ENCODE data around the gene SCGB2B2. TPM values are rescaled to one million over a fixed set of nuclear protein-coding genes. Genes with fewer than 3 reads are reported as not detected.

The SCGB2B2 gene
- total RNA-seq, 2 donors from 2014 or later: 0.75 TPM; not detected in 1

GRCh38 chr19:34633802-34634201 is 43.2 kb downstream of the SCGB2B2 start:
- Mint-ChIP-seq H3K27ac (no peak overlapping the region), H3K4me1 (no peaks in the 10 kb centered on the region), H3K27me3 (ENCODE audit: insufficient read depth) (no peaks in the 10 kb centered on the region), H3K36me3 (ENCODE audit: low read depth) (peaks cover 2% of the 10 kb centered on the region), H3K9me3 (peaks cover 55% of the 10 kb centered on the region), H3K4me3 (no peak overlapping the region)
- Histone ChIP-seq H3K27me3 (ENCODE audit: control insufficient read depth, insufficient read depth, low read length, poor library complexity, severe bottlenecking) (no peaks in the 10 kb centered on the region), H3K36me3 (ENCODE audit: control insufficient read depth, insufficient read depth, low read length) (no peaks in the 10 kb centered on the region), H3K9me3 (ENCODE audit: control insufficient read depth, low read length) (peaks cover 19% of the 10 kb centered on the region), H3K4me3 (ENCODE audit: low read length) (no peak overlapping the region), H3K9ac (ENCODE audit: extremely low read depth, low read length, poor library complexity, severe bottlenecking) (no peak overlapping the region), H3K4me1 (ENCODE audit: control insufficient read depth, insufficient read depth, low read length) (no peaks in the 10 kb centered on the region), H3K27ac (ENCODE audit: low read depth, low read length) (no peak overlapping the region)
- TF ChIP-seq CTCF (conservative IDR thresholded peaks at IDR 0.05): no peak
- 84 to 94% methylated on average over 2 of the region's 2 CpGs for WGBS, 2 experiments (ENCODE audit: insufficient coverage in 1 of 2, insufficient read length in 1 of 2)
- no peak for DNase-seq

Other genes starting within 250 kb of the SCGB2B2 start
- 100 to 1,000 TPM; 147 to 160 TPM for gene UBA2, start 248.8 kb downstream of the SCGB2B2 start, total RNA-seq
- 10 to 100 TPM; 45.4 to 48.6 TPM for gene WTIP, start 195.4 kb downstream of the SCGB2B2 start, total RNA-seq
- gene ZNF302, start 519 bp upstream of the SCGB2B2 start, total RNA-seq: 10 to 100 TPM; 24.1 to 27.4 TPM
- gene ZNF181, start 57.1 kb upstream of the SCGB2B2 start, total RNA-seq: 1 to 10 TPM; 8.1 to 8.7 TPM
- 1 to 10 TPM; 5.7 to 5.8 TPM for gene ZNF599, start 96.1 kb upstream of the SCGB2B2 start, total RNA-seq
- gene ZNF30, start 249.7 kb upstream of the SCGB2B2 start, total RNA-seq: 1 to 10 TPM; 4.6 to 6.8 TPM